ENCODE results near the gene MCU.

DNA sequence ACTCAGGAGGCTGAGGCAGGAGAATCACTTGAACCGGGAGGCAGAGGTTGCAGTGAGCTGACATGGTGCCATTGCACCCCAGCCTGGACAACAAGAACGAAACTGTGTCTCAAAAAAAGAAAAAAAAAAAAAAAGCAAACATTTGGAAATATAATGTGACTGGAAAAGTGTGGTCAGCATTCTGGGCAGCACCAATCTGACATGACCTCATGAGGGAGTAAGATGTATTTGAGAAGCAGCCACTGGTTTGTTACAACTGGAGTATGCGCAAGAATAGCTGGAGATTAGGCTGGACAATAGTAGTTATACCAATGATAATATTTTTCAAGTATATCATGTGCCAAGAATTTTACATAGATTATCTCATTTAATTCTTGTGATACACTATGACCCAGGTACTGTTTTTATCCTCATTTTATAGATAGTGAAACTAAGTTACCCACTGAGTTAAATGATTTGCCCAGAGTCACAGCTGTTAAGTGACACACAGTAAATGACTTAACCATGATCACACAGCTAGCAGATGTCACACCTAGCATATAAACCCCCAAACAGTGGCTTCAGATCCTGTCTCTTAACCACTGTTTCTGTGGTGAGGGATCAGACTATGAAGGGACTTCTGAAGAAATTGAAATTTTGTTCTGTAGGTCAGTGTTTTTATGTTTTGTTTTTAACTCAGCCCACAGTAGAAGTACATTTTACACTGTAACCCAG lies 11.1 kb downstream of the MCU start:
- TF ChIP-seq, protein P1, sequence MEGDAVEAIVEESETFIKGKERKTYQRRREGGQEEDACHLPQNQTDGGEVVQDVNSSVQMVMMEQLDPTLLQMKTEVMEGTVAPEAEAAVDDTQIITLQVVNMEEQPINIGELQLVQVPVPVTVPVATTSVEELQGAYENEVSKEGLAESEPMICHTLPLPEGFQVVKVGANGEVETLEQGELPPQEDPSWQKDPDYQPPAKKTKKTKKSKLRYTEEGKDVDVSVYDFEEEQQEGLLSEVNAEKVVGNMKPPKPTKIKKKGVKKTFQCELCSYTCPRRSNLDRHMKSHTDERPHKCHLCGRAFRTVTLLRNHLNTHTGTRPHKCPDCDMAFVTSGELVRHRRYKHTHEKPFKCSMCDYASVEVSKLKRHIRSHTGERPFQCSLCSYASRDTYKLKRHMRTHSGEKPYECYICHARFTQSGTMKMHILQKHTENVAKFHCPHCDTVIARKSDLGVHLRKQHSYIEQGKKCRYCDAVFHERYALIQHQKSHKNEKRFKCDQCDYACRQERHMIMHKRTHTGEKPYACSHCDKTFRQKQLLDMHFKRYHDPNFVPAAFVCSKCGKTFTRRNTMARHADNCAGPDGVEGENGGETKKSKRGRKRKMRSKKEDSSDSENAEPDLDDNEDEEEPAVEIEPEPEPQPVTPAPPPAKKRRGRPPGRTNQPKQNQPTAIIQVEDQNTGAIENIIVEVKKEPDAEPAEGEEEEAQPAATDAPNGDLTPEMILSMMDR (IDR thresholded peaks at IDR 0.05) = no peak
- TF ChIP-seq POLR2A (IDR thresholded peaks at IDR 0.05) = no peak

Measured in testis (tissue), 2 donors.